Activated T-helper 17 cell treated with anti-CD3 and anti-CD28 coated beads, Interleukin-2, amount 50 U/mL, for 72 hours (primary cell): ENCODE data around the gene ERBB4. TPM values are rescaled to one million over a fixed set of nuclear protein-coding genes. Genes with fewer than 3 reads are reported as not detected.
"Not testable (repeated sequence)": the region's sequence is repeated elsewhere in the genome, so short reads cannot be mapped to it uniquely, and the experiment has no call there.

Experiments used
- ATAC-seq: fragments of 150-1000 bp; cut with Tn5 transposase; replicated peaks from 2 replicates; pipeline ENCODE4 v1.10.0; 2021; ENCODE audit warnings: mild to moderate bottlenecking, moderate library complexity
- H3K27ac Mint-ChIP-seq: one replicate; pipeline ENCODE4 v1.8.0; 2022; ENCODE audit warnings: mixed read lengths
- H3K27me3 Mint-ChIP-seq: one replicate; pipeline ENCODE4 v1.8.0; 2022; ENCODE audit warnings: mixed read lengths
- H3K36me3 Mint-ChIP-seq: one replicate; pipeline ENCODE4 v1.8.0; 2022; ENCODE audit warnings: low read depth, mild to moderate bottlenecking, mixed read lengths
- H3K4me1 Mint-ChIP-seq: one replicate; pipeline ENCODE4 v1.8.0; 2022; ENCODE audit warnings: mixed read lengths
- H3K4me3 Mint-ChIP-seq: one replicate; pipeline ENCODE4 v1.8.0; 2022; ENCODE audit warnings: mild to moderate bottlenecking, mixed read lengths
- H3K9me3 Mint-ChIP-seq: one replicate; pipeline ENCODE4 v1.8.0; 2022; ENCODE audit warnings: mixed read lengths
- total RNA-seq, 2 donors: library from RNA; stranded (reverse); gene quantifications; one replicate each; pipeline ENCODE4 v1.2.3, GENCODE V29; 2022

Gene ERBB4
- total RNA-seq, 2 donors from 2014 or later = not detected

GRCh38 chr2:212489719-212490346 lies 48.8 kb downstream of the ERBB4 start:
- Mint-ChIP-seq H3K4me1 (no peaks in the 10 kb centered on the region), H3K4me3 (no peak overlapping the region), H3K36me3 (no peaks in the 10 kb centered on the region), H3K27me3 (no peaks in the 10 kb centered on the region), H3K9me3 (no peaks in the 10 kb centered on the region), H3K27ac (no peak overlapping the region)
- no peak for ATAC-seq

GRCh38 chr2:212488611-212489010 lies 50.0 kb downstream of the ERBB4 start:
- no peaks in the 10 kb centered on the region for H3K27me3 Mint-ChIP-seq
- no peak overlapping the region for H3K27ac Mint-ChIP-seq
- ATAC-seq = no peak
- H3K4me3 Mint-ChIP-seq = no peak overlapping the region
- no peaks in the 10 kb centered on the region for H3K4me1 Mint-ChIP-seq
- H3K9me3 Mint-ChIP-seq = no peaks in the 10 kb centered on the region
- H3K36me3 Mint-ChIP-seq = no peaks in the 10 kb centered on the region

- Mint-ChIP-seq H3K36me3 (no peaks in the 10 kb centered on the region), H3K4me1 (no peaks in the 10 kb centered on the region), H3K9me3 (no peaks in the 10 kb centered on the region), H3K27ac (no peak overlapping the region), H3K27me3 (no peaks in the 10 kb centered on the region), H3K4me3 (no peak overlapping the region)
- ATAC-seq = no peak
Observed at GRCh38 chr2:212484563-212485080, 54.0 kb downstream of the ERBB4 start.

GRCh38 chr2:212480447-212480846 lies 58.2 kb downstream of the ERBB4 start:
- no peak overlapping the region for H3K4me3 Mint-ChIP-seq
- H3K4me1 Mint-ChIP-seq = no peaks in the 10 kb centered on the region
- no peaks in the 10 kb centered on the region for H3K27me3 Mint-ChIP-seq
- H3K36me3 Mint-ChIP-seq = no peaks in the 10 kb centered on the region
- no peak overlapping the region for H3K27ac Mint-ChIP-seq
- no peaks in the 10 kb centered on the region for H3K9me3 Mint-ChIP-seq
- no peak for ATAC-seq

- Mint-ChIP-seq H3K9me3 (peaks cover 10% of the 10 kb centered on the region), H3K27ac (no peak overlapping the region), H3K36me3 (no peaks in the 10 kb centered on the region), H3K4me3 (no peak overlapping the region), H3K27me3 (no peaks in the 10 kb centered on the region), H3K4me1 (no peaks in the 10 kb centered on the region)
- no peak for ATAC-seq
Observed at GRCh38 chr2:212477571-212477970, 61.0 kb downstream of the ERBB4 start.

GRCh38 chr2:212473211-212473610 lies 65.4 kb downstream of the ERBB4 start:
- H3K9me3 Mint-ChIP-seq = peaks cover 13% of the 10 kb centered on the region
- H3K4me1 Mint-ChIP-seq = no peaks in the 10 kb centered on the region
- no peak for ATAC-seq
- H3K27ac Mint-ChIP-seq = no peak overlapping the region
- no peak overlapping the region for H3K4me3 Mint-ChIP-seq
- no peaks in the 10 kb centered on the region for H3K36me3 Mint-ChIP-seq
- H3K27me3 Mint-ChIP-seq = no peaks in the 10 kb centered on the region

GRCh38 chr2:212467551-212467950 lies 71.1 kb downstream of the ERBB4 start:
- H3K27me3 Mint-ChIP-seq, ATAC-seq, H3K4me3 Mint-ChIP-seq, H3K36me3 Mint-ChIP-seq, H3K27ac Mint-ChIP-seq, H3K4me1 Mint-ChIP-seq: not testable (repeated sequence)
- peaks cover 17% of the 10 kb centered on the region for H3K9me3 Mint-ChIP-seq

- H3K36me3 Mint-ChIP-seq = no peaks in the 10 kb centered on the region
- no peaks in the 10 kb centered on the region for H3K27me3 Mint-ChIP-seq
- H3K4me3 Mint-ChIP-seq = no peak overlapping the region
- H3K4me1 Mint-ChIP-seq = no peaks in the 10 kb centered on the region
- peaks cover 22% of the 10 kb centered on the region for H3K9me3 Mint-ChIP-seq
- ATAC-seq = no peak
- H3K27ac Mint-ChIP-seq = no peak overlapping the region
Observed at GRCh38 chr2:212465456-212465855, 73.1 kb downstream of the ERBB4 start.

GRCh38 chr2:212461708-212462107 lies 76.9 kb downstream of the ERBB4 start:
- H3K4me1 Mint-ChIP-seq, H3K27me3 Mint-ChIP-seq, H3K27ac Mint-ChIP-seq, H3K4me3 Mint-ChIP-seq, ATAC-seq, H3K36me3 Mint-ChIP-seq: not testable (repeated sequence)
- peaks cover 24% of the 10 kb centered on the region for H3K9me3 Mint-ChIP-seq

- H3K27ac Mint-ChIP-seq = no peak overlapping the region
- no peak for ATAC-seq
- no peaks in the 10 kb centered on the region for H3K27me3 Mint-ChIP-seq
- H3K9me3 Mint-ChIP-seq = peaks cover 4% of the 10 kb centered on the region
- H3K4me1 Mint-ChIP-seq = no peaks in the 10 kb centered on the region
- H3K4me3 Mint-ChIP-seq = no peak overlapping the region
- no peaks in the 10 kb centered on the region for H3K36me3 Mint-ChIP-seq
Observed at GRCh38 chr2:212454149-212454548, 84.5 kb downstream of the ERBB4 start.

- H3K27me3 Mint-ChIP-seq = no peaks in the 10 kb centered on the region
- H3K9me3 Mint-ChIP-seq = no peaks in the 10 kb centered on the region
- H3K27ac Mint-ChIP-seq = no peak overlapping the region
- no peaks in the 10 kb centered on the region for H3K36me3 Mint-ChIP-seq
- H3K4me3 Mint-ChIP-seq = no peak overlapping the region
- ATAC-seq = no peak
- no peaks in the 10 kb centered on the region for H3K4me1 Mint-ChIP-seq
Observed at GRCh38 chr2:212451786-212452231, 86.8 kb downstream of the ERBB4 start.

- H3K9me3 Mint-ChIP-seq = no peaks in the 10 kb centered on the region
- H3K4me3 Mint-ChIP-seq = no peak overlapping the region
- H3K27ac Mint-ChIP-seq = no peak overlapping the region
- ATAC-seq = no peak
- H3K36me3 Mint-ChIP-seq = no peaks in the 10 kb centered on the region
- H3K4me1 Mint-ChIP-seq = no peaks in the 10 kb centered on the region
- H3K27me3 Mint-ChIP-seq = no peaks in the 10 kb centered on the region
Observed at GRCh38 chr2:212448698-212449097, 89.9 kb downstream of the ERBB4 start.

GRCh38 chr2:212441821-212442220 lies 96.8 kb downstream of the ERBB4 start:
- H3K27me3 Mint-ChIP-seq = no peaks in the 10 kb centered on the region
- no peak for ATAC-seq
- H3K9me3 Mint-ChIP-seq = peaks cover 16% of the 10 kb centered on the region
- H3K4me1 Mint-ChIP-seq = no peaks in the 10 kb centered on the region
- no peaks in the 10 kb centered on the region for H3K36me3 Mint-ChIP-seq
- H3K27ac Mint-ChIP-seq = no peak overlapping the region
- H3K4me3 Mint-ChIP-seq = no peak overlapping the region

GRCh38 chr2:212441141-212441540 lies 97.5 kb downstream of the ERBB4 start:
- H3K4me1 Mint-ChIP-seq = no peaks in the 10 kb centered on the region
- ATAC-seq = no peak
- H3K36me3 Mint-ChIP-seq = no peaks in the 10 kb centered on the region

GRCh38 chr2:212428681-212429478 lies 109.7 kb downstream of the ERBB4 start:
- Mint-ChIP-seq H3K4me3 (no peak overlapping the region), H3K36me3 (no peaks in the 10 kb centered on the region), H3K9me3 (peaks cover 5% of the 10 kb centered on the region), H3K27ac (no peak overlapping the region), H3K27me3 (no peaks in the 10 kb centered on the region), H3K4me1 (no peaks in the 10 kb centered on the region)
- ATAC-seq = no peak

More at GRCh38 chr2:212441141-212441540, 97.5 kb downstream of the ERBB4 start:
- H3K27ac Mint-ChIP-seq = no peak overlapping the region
- H3K9me3 Mint-ChIP-seq = peaks cover 16% of the 10 kb centered on the region
- no peak overlapping the region for H3K4me3 Mint-ChIP-seq
- H3K27me3 Mint-ChIP-seq = no peaks in the 10 kb centered on the region
